AG08395 (cell line): ENCODE data around the gene NOP14.
"Not testable (repeated sequence)": the region's sequence is repeated elsewhere in the genome, so short reads cannot be mapped to it uniquely, and the experiment has no call there.

Experiments used
- DNase-seq: peaks from one replicate; pipeline ENCODE4 v3.0.0; 2012; ENCODE audit warnings: mixed read lengths, low spot score

The NOP14 gene

GRCh38 chr4:2942532-2943363, 20.5 kb downstream of the NOP14 start:
- no peak for DNase-seq

GRCh38 chr4:2942037-2942531, 21.1 kb downstream of the NOP14 start:
- no peak for DNase-seq

GRCh38 chr4:2941138-2942036, 21.8 kb downstream of the NOP14 start:
- no peak for DNase-seq

- no peak for DNase-seq
Measured at GRCh38 chr4:2940267-2941137, 22.7 kb downstream of the NOP14 start.

- DNase-seq, result no peak
Measured at GRCh38 chr4:2939383-2940243, 23.6 kb downstream of the NOP14 start.

- DNase-seq, result no peak
Measured at GRCh38 chr4:2938906-2939305, 24.3 kb downstream of the NOP14 start.

GRCh38 chr4:2938411-2938810, 24.8 kb downstream of the NOP14 start:
- DNase-seq, result not testable (repeated sequence)

- DNase-seq, result no peak
Measured at GRCh38 chr4:2937986-2938385, 25.2 kb downstream of the NOP14 start.

- no peak for DNase-seq
Measured at GRCh38 chr4:2937146-2937857, 25.9 kb downstream of the NOP14 start.

- DNase-seq, result peak; percentile 81
Measured at GRCh38 chr4:2936773-2937145, 26.4 kb downstream of the NOP14 start.

GRCh38 chr4:2935762-2936743, 27.2 kb downstream of the NOP14 start:
- DNase-seq, result no peak

- peak; percentile 94 for DNase-seq
Measured at GRCh38 chr4:2934813-2935761, 28.1 kb downstream of the NOP14 start.

- DNase-seq, result peak; percentile 65
Measured at GRCh38 chr4:2934077-2934812, 29.0 kb downstream of the NOP14 start.

- DNase-seq, result no peak
Measured at GRCh38 chr4:2933566-2934076, 29.6 kb downstream of the NOP14 start.

- DNase-seq, result no peak
Measured at GRCh38 chr4:2932951-2933565, 30.1 kb downstream of the NOP14 start.

- DNase-seq, result no peak
Measured at GRCh38 chr4:2932321-2932950, 30.8 kb downstream of the NOP14 start.
